Measurements from ENCODE around the gene EDIL3. TPM values are rescaled to one million over a fixed set of nuclear protein-coding genes. Genes with fewer than 3 reads are reported as not detected.

Gene EDIL3
- total and polyA plus RNA-seq, 5 donors from 2014 or later, result not detected

- H3K4me1 Mint-ChIP-seq, result no peaks in the 10 kb centered on the region
- no peaks in the 10 kb centered on the region for H3K27me3 ChIP-seq (ENCODE audit: control insufficient read depth, insufficient read depth, low read length)
- no peaks in the 10 kb centered on the region for H3K27me3 Mint-ChIP-seq
- no peak overlapping the region for H3K27ac ChIP-seq (ENCODE audit: insufficient read depth, low read length, poor library complexity, severe bottlenecking)
- H3K36me3 ChIP-seq (ENCODE audit: control insufficient read depth, insufficient read depth, low read length), result no peaks in the 10 kb centered on the region
- peaks cover 0 to 4% (median 2%) of the 10 kb centered on the region in 7 donors for H3K9me3 Mint-ChIP-seq
- no peaks in the 10 kb centered on the region for H3K36me3 Mint-ChIP-seq
- ATAC-seq (ENCODE audit: low read depth in 2 of 2) (no peak), DNase-seq (no peak)
- no peak overlapping the region for H3K4me3 Mint-ChIP-seq
- H3K4me1 ChIP-seq (ENCODE audit: control insufficient read depth, insufficient read depth, low read length, poor library complexity, severe bottlenecking), result no peaks in the 10 kb centered on the region
- H3K4me3 ChIP-seq (ENCODE audit: low read depth, low read length), result no peak overlapping the region
- H3K9me3 ChIP-seq (ENCODE audit: control insufficient read depth in 2 of 2, low read length in 2 of 2), result no peaks in the 10 kb centered on the region
- no peak overlapping the region for H3K27ac Mint-ChIP-seq
Observed at GRCh38 chr5:83921666-83922193, 462.9 kb downstream of the EDIL3 start.

- Histone ChIP-seq H3K36me3 (ENCODE audit: control insufficient read depth, insufficient read depth, low read length) (no peaks in the 10 kb centered on the region), H3K27me3 (ENCODE audit: control insufficient read depth, insufficient read depth, low read length) (no peaks in the 10 kb centered on the region), H3K4me1 (ENCODE audit: control insufficient read depth, insufficient read depth, low read length, poor library complexity, severe bottlenecking) (no peaks in the 10 kb centered on the region), H3K27ac (ENCODE audit: insufficient read depth, low read length, poor library complexity, severe bottlenecking) (no peak overlapping the region), H3K9me3 (ENCODE audit: control insufficient read depth in 2 of 2, low read length in 2 of 2) (no peaks in the 10 kb centered on the region), H3K4me3 (ENCODE audit: low read depth, low read length) (no peak overlapping the region)
- H3K36me3 Mint-ChIP-seq, result no peaks in the 10 kb centered on the region
- H3K4me1 Mint-ChIP-seq, result no peaks in the 10 kb centered on the region
- H3K27me3 Mint-ChIP-seq, result no peaks in the 10 kb centered on the region
- ATAC-seq (ENCODE audit: low read depth in 2 of 2) (no peak), DNase-seq (no peak)
- H3K9me3 Mint-ChIP-seq, result peaks cover 0 to 4% (median 3%) of the 10 kb centered on the region in 7 donors
- H3K27ac Mint-ChIP-seq, result no peak overlapping the region
- H3K4me3 Mint-ChIP-seq, result no peak overlapping the region
Observed at GRCh38 chr5:83919071-83920041, 465.3 kb downstream of the EDIL3 start.

- H3K27ac ChIP-seq (ENCODE audit: insufficient read depth, low read length, poor library complexity, severe bottlenecking), result no peak overlapping the region
- no peaks in the 10 kb centered on the region for H3K27me3 ChIP-seq (ENCODE audit: control insufficient read depth, insufficient read depth, low read length)
- H3K4me3 ChIP-seq (ENCODE audit: low read depth, low read length), result no peak overlapping the region
- no peaks in the 10 kb centered on the region for H3K4me1 ChIP-seq (ENCODE audit: control insufficient read depth, insufficient read depth, low read length, poor library complexity, severe bottlenecking)
- no peaks in the 10 kb centered on the region for H3K9me3 ChIP-seq (ENCODE audit: control insufficient read depth in 2 of 2, low read length in 2 of 2)
- ATAC-seq (ENCODE audit: low read depth in 2 of 2) (no peak), DNase-seq (no peak)
- Mint-ChIP-seq H3K27ac (no peak overlapping the region), H3K4me3 (no peak overlapping the region), H3K4me1 (no peaks in the 10 kb centered on the region), H3K27me3 (no peaks in the 10 kb centered on the region), H3K9me3 (peaks cover 0 to 4% (median 3%) of the 10 kb centered on the region in 7 donors), H3K36me3 (no peaks in the 10 kb centered on the region)
- H3K36me3 ChIP-seq (ENCODE audit: control insufficient read depth, insufficient read depth, low read length), result no peaks in the 10 kb centered on the region
Observed at GRCh38 chr5:83917261-83917908, 467.3 kb downstream of the EDIL3 start.

GRCh38 chr5:83914662-83915418 is 469.8 kb downstream of the EDIL3 start:
- Histone ChIP-seq H3K36me3 (ENCODE audit: control insufficient read depth, insufficient read depth, low read length) (no peaks in the 10 kb centered on the region), H3K9me3 (ENCODE audit: control insufficient read depth in 2 of 2, low read length in 2 of 2) (no peaks in the 10 kb centered on the region), H3K27me3 (ENCODE audit: control insufficient read depth, insufficient read depth, low read length) (no peaks in the 10 kb centered on the region), H3K4me1 (ENCODE audit: control insufficient read depth, insufficient read depth, low read length, poor library complexity, severe bottlenecking) (no peaks in the 10 kb centered on the region), H3K27ac (ENCODE audit: insufficient read depth, low read length, poor library complexity, severe bottlenecking) (no peak overlapping the region), H3K4me3 (ENCODE audit: low read depth, low read length) (no peak overlapping the region)
- no peak overlapping the region for H3K4me3 Mint-ChIP-seq
- H3K27ac Mint-ChIP-seq, result no peak overlapping the region
- DNase-seq, result no peak
- H3K9me3 Mint-ChIP-seq, result peaks cover 0 to 6% (median 0%) of the 10 kb centered on the region in 7 donors
- no peaks in the 10 kb centered on the region for H3K27me3 Mint-ChIP-seq
- H3K36me3 Mint-ChIP-seq, result no peaks in the 10 kb centered on the region
- ATAC-seq (ENCODE audit: low read depth in 2 of 2), result no peak
- no peaks in the 10 kb centered on the region for H3K4me1 Mint-ChIP-seq

- H3K36me3 Mint-ChIP-seq, result no peaks in the 10 kb centered on the region
- peaks cover 0 to 6% (median 0%) of the 10 kb centered on the region in 7 donors for H3K9me3 Mint-ChIP-seq
- Histone ChIP-seq H3K9me3 (ENCODE audit: control insufficient read depth in 2 of 2, low read length in 2 of 2) (no peaks in the 10 kb centered on the region), H3K4me1 (ENCODE audit: control insufficient read depth, insufficient read depth, low read length, poor library complexity, severe bottlenecking) (no peaks in the 10 kb centered on the region), H3K27ac (ENCODE audit: insufficient read depth, low read length, poor library complexity, severe bottlenecking) (no peak overlapping the region), H3K4me3 (ENCODE audit: low read depth, low read length) (no peak overlapping the region), H3K27me3 (ENCODE audit: control insufficient read depth, insufficient read depth, low read length) (no peaks in the 10 kb centered on the region), H3K36me3 (ENCODE audit: control insufficient read depth, insufficient read depth, low read length) (no peaks in the 10 kb centered on the region)
- H3K4me3 Mint-ChIP-seq, result no peak overlapping the region
- ATAC-seq (ENCODE audit: low read depth in 2 of 2), result no peak
- DNase-seq, result no peak
- H3K27ac Mint-ChIP-seq, result no peak overlapping the region
- H3K27me3 Mint-ChIP-seq, result no peaks in the 10 kb centered on the region
- H3K4me1 Mint-ChIP-seq, result no peaks in the 10 kb centered on the region
Observed at GRCh38 chr5:83914199-83914598, 470.5 kb downstream of the EDIL3 start.

- no peaks in the 10 kb centered on the region for H3K9me3 ChIP-seq (ENCODE audit: control insufficient read depth in 2 of 2, low read length in 2 of 2)
- H3K9me3 Mint-ChIP-seq, result peaks cover 0 to 6% (median 0%) of the 10 kb centered on the region in 7 donors
- no peak overlapping the region for H3K27ac Mint-ChIP-seq
- no peak overlapping the region for H3K4me3 Mint-ChIP-seq
- H3K36me3 ChIP-seq (ENCODE audit: control insufficient read depth, insufficient read depth, low read length), result no peaks in the 10 kb centered on the region
- no peaks in the 10 kb centered on the region for H3K4me1 ChIP-seq (ENCODE audit: control insufficient read depth, insufficient read depth, low read length, poor library complexity, severe bottlenecking)
- no peak overlapping the region for H3K27ac ChIP-seq (ENCODE audit: insufficient read depth, low read length, poor library complexity, severe bottlenecking)
- H3K4me3 ChIP-seq (ENCODE audit: low read depth, low read length), result no peak overlapping the region
- H3K4me1 Mint-ChIP-seq, result no peaks in the 10 kb centered on the region
- H3K27me3 Mint-ChIP-seq, result no peaks in the 10 kb centered on the region
- no peaks in the 10 kb centered on the region for H3K27me3 ChIP-seq (ENCODE audit: control insufficient read depth, insufficient read depth, low read length)
- no peaks in the 10 kb centered on the region for H3K36me3 Mint-ChIP-seq
- DNase-seq (no peak), ATAC-seq (ENCODE audit: low read depth in 2 of 2) (no peak)
Observed at GRCh38 chr5:83913593-83913992, 471.1 kb downstream of the EDIL3 start.

- Mint-ChIP-seq H3K9me3 (peaks cover 0 to 4% (median 0%) of the 10 kb centered on the region in 7 donors), H3K4me3 (no peak overlapping the region), H3K27ac (no peak overlapping the region), H3K36me3 (no peaks in the 10 kb centered on the region), H3K27me3 (no peaks in the 10 kb centered on the region), H3K4me1 (no peaks in the 10 kb centered on the region)
- no peaks in the 10 kb centered on the region for H3K9me3 ChIP-seq (ENCODE audit: control insufficient read depth in 2 of 2, low read length in 2 of 2)
- H3K36me3 ChIP-seq (ENCODE audit: control insufficient read depth, insufficient read depth, low read length), result no peaks in the 10 kb centered on the region
- no peaks in the 10 kb centered on the region for H3K4me1 ChIP-seq (ENCODE audit: control insufficient read depth, insufficient read depth, low read length, poor library complexity, severe bottlenecking)
- no peaks in the 10 kb centered on the region for H3K27me3 ChIP-seq (ENCODE audit: control insufficient read depth, insufficient read depth, low read length)
- ATAC-seq (ENCODE audit: low read depth in 2 of 2), result no peak
- DNase-seq, result no peak
- H3K27ac ChIP-seq (ENCODE audit: insufficient read depth, low read length, poor library complexity, severe bottlenecking), result no peak overlapping the region
- H3K4me3 ChIP-seq (ENCODE audit: low read depth, low read length), result no peak overlapping the region
Observed at GRCh38 chr5:83911367-83911919, 473.2 kb downstream of the EDIL3 start.

Measured in CD4-positive, CD25-positive, alpha-beta regulatory T cell (primary cell).